ENCODE measurements around the gene TIMM9.

DNA sequence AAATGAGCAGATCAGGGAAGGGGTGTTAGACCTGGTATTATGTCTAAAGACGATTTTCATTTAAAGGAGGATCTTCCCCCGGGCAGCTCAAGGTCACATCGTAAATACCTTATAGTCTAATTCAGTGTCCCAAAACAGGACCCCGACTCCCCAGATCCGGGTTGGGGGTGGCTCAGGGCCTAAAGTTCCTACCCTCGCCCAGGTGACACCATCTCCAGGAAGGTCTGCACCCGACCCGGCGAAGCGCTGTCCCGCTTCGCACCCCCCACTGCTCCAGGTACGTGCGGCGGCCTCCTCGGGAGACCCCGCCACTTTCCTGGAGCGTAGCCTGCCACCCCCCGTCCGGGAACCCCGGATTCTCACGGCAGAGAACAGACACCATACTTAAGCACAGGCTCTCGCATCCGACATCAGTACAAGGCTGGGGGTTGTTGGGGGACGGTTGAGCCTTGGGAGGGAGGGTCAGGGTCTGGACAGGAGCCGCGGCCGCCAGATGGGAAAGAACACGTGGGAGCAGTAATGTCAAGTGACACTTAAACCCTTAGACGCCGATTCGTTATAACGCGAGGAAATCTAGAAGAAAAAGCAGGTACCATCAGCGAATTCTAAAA, 556 bp downstream of the TIMM9 start:
- TF ChIP-seq, protein P1, sequence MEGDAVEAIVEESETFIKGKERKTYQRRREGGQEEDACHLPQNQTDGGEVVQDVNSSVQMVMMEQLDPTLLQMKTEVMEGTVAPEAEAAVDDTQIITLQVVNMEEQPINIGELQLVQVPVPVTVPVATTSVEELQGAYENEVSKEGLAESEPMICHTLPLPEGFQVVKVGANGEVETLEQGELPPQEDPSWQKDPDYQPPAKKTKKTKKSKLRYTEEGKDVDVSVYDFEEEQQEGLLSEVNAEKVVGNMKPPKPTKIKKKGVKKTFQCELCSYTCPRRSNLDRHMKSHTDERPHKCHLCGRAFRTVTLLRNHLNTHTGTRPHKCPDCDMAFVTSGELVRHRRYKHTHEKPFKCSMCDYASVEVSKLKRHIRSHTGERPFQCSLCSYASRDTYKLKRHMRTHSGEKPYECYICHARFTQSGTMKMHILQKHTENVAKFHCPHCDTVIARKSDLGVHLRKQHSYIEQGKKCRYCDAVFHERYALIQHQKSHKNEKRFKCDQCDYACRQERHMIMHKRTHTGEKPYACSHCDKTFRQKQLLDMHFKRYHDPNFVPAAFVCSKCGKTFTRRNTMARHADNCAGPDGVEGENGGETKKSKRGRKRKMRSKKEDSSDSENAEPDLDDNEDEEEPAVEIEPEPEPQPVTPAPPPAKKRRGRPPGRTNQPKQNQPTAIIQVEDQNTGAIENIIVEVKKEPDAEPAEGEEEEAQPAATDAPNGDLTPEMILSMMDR (IDR thresholded peaks at IDR 0.05), result no peak
- no peak for TF ChIP-seq EZH2 (IDR thresholded peaks at IDR 0.05; ENCODE audit: borderline replicate concordance, insufficient read depth, low read depth, low read length, poor library complexity, severe bottlenecking)

Data from B cell (primary cell).